HCT116 (cell line): Measurements from ENCODE around the gene ZNF580.

ENCODE experiments used
- EZH2 ChIP-seq: fragments of 200-600 bp; sonication (generic); IDR thresholded peaks from 2 replicates; pipeline ENCODE4 v1.6.1; 2017; ENCODE audit warnings: antibody characterized with exemption, mixed run types
- JUND ChIP-seq: IDR thresholded peaks from 2 replicates; pipeline ENCODE4 v1.6.1; 2012
- SP1 ChIP-seq: IDR thresholded peaks from 2 replicates; pipeline ENCODE4 v1.6.1; 2012; ENCODE audit warnings: low read depth
- YY1 ChIP-seq: IDR thresholded peaks from 2 replicates; pipeline ENCODE4 v1.6.1; 2011; ENCODE audit warnings: low read length, low read depth, moderate library complexity, mild to moderate bottlenecking; ENCODE audit not compliant: insufficient replicate concordance; ENCODE audit errors: extremely low read depth
- ZFX ChIP-seq: fragments of 450-650 bp; IDR thresholded peaks from 2 replicates; pipeline ENCODE4 v1.6.1; 2017
- ZNF274 ChIP-seq: fragments of 200-500 bp; sonication (Bioruptor generic); IDR thresholded peaks from 2 replicates; pipeline ENCODE4 v1.6.1; 2014; ENCODE audit warnings: mild to moderate bottlenecking, low read depth, low read length, inconsistent platforms
- TF ChIP-seq, protein P1 (sequence below), 3 experiments: fragments of 200-600 bp in 1 of 3; sonication (generic) in 1 of 3; IDR thresholded peaks in 2 of 3; conservative IDR thresholded peaks in 1 of 3; 2 replicates each; pipeline ENCODE4 v1.5.1; 2012 to 2017; ENCODE audit warnings: low read depth in 2 of 3, low read length in 2 of 3, antibody characterized with exemption in 1 of 3, borderline replicate concordance in 1 of 3, control low read depth in 1 of 3, mild to moderate bottlenecking in 1 of 3, mixed read lengths in 1 of 3, mixed run types in 1 of 3, moderate library complexity in 1 of 3; ENCODE audit not compliant: insufficient read depth in 1 of 3
- TF ChIP-seq, protein P2 (sequence below): IDR thresholded peaks from 2 replicates; pipeline ENCODE4 v1.6.1; 2012
- TF ChIP-seq, protein P3 (sequence below): IDR thresholded peaks from 2 replicates; pipeline ENCODE4 v1.6.1; 2012

DNA sequence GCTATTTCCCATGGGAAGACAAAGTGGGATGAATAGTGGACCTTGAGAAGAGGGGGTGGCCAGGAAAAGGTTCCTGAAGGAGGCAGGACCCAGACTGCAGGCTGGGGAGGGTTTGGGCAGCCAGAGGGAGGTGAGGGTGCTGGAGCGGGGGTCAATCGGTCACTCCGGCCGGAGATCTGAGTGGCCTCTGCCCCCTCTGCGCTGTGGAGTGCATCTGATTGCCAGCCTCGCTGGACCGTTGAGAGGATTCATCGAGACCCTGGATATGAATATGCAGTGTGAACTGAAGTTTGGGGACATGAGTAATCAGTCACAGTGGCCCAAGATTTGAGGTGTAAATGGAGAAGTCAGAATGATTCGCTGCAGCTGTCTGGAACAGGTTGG, 5.5 kb upstream of the ZNF580 start:
- TF ChIP-seq, protein P1, sequence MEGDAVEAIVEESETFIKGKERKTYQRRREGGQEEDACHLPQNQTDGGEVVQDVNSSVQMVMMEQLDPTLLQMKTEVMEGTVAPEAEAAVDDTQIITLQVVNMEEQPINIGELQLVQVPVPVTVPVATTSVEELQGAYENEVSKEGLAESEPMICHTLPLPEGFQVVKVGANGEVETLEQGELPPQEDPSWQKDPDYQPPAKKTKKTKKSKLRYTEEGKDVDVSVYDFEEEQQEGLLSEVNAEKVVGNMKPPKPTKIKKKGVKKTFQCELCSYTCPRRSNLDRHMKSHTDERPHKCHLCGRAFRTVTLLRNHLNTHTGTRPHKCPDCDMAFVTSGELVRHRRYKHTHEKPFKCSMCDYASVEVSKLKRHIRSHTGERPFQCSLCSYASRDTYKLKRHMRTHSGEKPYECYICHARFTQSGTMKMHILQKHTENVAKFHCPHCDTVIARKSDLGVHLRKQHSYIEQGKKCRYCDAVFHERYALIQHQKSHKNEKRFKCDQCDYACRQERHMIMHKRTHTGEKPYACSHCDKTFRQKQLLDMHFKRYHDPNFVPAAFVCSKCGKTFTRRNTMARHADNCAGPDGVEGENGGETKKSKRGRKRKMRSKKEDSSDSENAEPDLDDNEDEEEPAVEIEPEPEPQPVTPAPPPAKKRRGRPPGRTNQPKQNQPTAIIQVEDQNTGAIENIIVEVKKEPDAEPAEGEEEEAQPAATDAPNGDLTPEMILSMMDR (IDR thresholded peaks at IDR 0.05 in 2 of 3, conservative IDR thresholded peaks at IDR 0.05 in 1 of 3; ENCODE audit: borderline replicate concordance in 1 of 3, insufficient read depth in 1 of 3, low read depth in 2 of 3, low read length in 2 of 3) = no peak
- TF ChIP-seq EZH2 (no peak), JUND (no peak), SP1 (no peak), ZFX (no peak), YY1 (no peak), ZNF274 (no peak)
- TF ChIP-seq, protein P2, sequence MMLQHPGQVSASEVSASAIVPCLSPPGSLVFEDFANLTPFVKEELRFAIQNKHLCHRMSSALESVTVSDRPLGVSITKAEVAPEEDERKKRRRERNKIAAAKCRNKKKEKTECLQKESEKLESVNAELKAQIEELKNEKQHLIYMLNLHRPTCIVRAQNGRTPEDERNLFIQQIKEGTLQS = no peak
- TF ChIP-seq, protein P3, sequence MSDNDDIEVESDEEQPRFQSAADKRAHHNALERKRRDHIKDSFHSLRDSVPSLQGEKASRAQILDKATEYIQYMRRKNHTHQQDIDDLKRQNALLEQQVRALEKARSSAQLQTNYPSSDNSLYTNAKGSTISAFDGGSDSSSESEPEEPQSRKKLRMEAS = no peak
